Activated CD8-positive, alpha-beta memory T cell treated with anti-CD3 and anti-CD28 coated beads for 24 hours (primary cell): ENCODE data around the gene NRP1.

Experiments
- DNase-seq: peaks from one replicate; pipeline ENCODE4 v3.0.0-alpha.2; 2020

NRP1 gene

GRCh38 chr10:33201056-33201780 lies 133.2 kb downstream of the NRP1 start:
- no peak for DNase-seq

- no peak for DNase-seq
Measured at GRCh38 chr10:33199731-33200232, 134.7 kb downstream of the NRP1 start.

- DNase-seq = no peak
Measured at GRCh38 chr10:33198610-33199009, 135.9 kb downstream of the NRP1 start.

DNA sequence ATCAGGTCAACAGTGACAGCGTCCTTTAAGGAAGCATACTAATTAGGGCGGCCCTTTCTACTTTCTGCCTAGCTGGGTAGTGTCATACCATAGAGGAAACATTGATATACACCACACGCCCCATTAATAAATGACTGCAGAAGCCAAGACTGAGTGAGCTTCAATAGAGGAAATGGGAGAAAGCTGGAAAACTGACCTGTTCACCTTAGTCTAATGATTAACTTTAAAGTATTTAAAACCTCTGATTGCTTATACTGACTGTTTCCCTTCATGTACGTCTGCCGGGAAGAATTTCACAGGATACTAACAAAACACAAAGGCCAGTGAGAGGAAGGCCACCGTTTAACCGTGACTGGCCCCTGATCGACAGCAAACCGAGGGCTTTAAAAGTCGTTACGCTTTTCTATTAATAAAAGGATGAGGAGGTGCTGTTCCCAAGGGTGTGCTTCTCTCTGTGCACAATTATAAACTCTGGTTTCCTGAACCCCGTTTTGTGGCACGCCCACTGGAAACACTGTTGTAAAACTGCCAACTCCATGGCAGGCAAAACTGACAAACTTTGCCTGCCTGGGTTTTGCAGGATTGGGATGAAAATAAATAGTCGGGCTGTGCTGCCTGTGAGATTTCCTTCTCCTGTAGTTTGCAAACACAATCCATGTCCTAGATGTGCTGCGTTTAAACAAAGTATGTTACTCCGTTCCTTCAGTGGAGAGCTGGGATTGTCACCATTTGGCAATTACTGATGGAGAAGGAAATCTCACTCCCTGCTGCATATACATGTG lies 137.6 kb downstream of the NRP1 start:
- DNase-seq = no peak

DNA sequence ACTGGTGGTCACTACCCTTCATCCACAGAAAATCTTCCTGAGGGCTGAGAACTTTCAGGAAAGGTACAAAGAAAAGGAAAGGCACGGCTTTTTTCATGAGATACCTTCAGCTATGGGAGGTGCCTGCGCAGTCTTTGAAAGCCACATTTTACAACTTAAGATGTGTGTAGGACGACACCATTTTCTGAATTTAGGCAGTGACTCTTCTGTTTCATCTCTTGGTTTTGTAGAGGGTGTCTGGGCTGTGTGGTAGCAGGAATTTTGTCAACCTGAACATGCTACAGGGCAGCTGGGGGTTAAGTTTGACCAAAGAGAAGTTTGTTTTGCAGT lies 138.1 kb downstream of the NRP1 start:
- no peak for DNase-seq

- no peak for DNase-seq
Measured at GRCh38 chr10:33195608-33196376, 138.7 kb downstream of the NRP1 start.

- no peak for DNase-seq
Measured at GRCh38 chr10:33193701-33194521, 140.6 kb downstream of the NRP1 start.

GRCh38 chr10:33193057-33193700 lies 141.3 kb downstream of the NRP1 start:
- DNase-seq = peak; percentile 85

GRCh38 chr10:33192190-33192589 lies 142.3 kb downstream of the NRP1 start:
- no peak for DNase-seq

DNA sequence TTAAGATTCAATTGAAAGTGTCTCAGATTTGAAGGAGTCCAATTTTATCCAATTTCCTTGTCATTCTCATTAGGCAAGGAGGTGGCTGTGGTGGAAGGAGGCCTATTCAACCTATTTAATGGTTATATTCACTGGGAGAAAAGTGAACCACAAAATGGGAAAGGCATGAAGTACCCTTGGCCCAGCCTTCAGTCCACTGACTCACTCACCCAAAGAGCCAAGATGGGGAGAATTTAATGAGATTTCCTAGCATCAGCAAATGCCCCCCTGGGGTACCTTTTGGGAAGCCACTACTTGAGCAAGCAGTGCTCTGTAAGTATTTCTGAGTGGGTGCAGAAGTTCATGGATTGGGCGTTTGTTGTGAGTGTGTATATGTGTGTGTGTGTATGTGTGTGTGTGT lies 144.1 kb downstream of the NRP1 start:
- DNase-seq = no peak

GRCh38 chr10:33189808-33190207 lies 144.7 kb downstream of the NRP1 start:
- no peak for DNase-seq

- no peak for DNase-seq
Measured at GRCh38 chr10:33189363-33189762, 145.1 kb downstream of the NRP1 start.

DNA sequence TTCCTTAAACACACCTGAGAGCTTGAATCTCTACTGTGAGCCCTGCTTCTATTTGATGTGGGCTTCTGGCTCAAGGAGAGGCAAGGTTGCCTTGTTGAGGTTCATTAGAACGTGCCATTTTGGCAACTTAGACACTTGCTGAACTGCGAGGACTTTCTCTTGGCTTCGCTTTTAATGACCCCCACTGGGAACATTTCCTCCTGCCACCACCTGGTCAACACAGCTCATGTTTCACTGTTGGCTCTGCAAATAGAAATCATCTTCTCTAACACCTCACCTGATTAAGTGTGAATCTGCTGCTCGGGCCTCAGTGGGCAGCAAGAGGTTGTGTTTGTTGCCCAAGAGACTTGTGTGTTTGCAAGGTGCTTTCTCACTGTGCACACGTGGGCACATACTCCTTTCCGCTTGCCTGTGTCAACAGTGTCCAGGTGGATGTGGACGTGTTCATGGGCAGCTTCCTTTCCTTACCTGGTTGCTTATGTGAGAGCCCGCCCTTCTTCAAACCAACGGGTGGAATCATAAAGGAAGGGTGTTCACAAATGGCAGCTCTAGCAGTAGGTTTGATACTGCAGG lies 147.0 kb downstream of the NRP1 start:
- DNase-seq = no peak

GRCh38 chr10:33186150-33186549 lies 148.3 kb downstream of the NRP1 start:
- DNase-seq = no peak

DNA sequence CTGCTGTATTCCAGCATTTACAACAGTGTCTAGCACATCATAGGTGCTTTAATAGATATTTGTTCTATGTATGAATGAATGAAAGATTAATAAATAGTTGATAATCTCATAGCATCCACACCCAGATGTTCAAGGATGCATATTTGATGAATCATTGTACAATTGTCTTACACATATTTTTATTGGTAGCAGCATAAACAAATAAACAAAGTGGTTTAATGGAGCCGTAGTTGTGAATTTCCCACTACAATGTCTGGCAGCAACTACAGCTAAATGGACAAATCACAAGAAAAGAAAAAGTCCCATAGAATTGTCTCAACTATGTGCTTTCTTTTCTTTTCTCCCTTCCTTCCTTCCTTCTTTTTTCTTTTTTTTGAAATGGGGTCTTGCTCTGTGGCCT lies 150.8 kb downstream of the NRP1 start:
- no peak for DNase-seq

- no peak for DNase-seq
Measured at GRCh38 chr10:33180921-33181320, 153.5 kb downstream of the NRP1 start.

- DNase-seq = no peak
Measured at GRCh38 chr10:33180390-33180789, 154.1 kb downstream of the NRP1 start.

DNA sequence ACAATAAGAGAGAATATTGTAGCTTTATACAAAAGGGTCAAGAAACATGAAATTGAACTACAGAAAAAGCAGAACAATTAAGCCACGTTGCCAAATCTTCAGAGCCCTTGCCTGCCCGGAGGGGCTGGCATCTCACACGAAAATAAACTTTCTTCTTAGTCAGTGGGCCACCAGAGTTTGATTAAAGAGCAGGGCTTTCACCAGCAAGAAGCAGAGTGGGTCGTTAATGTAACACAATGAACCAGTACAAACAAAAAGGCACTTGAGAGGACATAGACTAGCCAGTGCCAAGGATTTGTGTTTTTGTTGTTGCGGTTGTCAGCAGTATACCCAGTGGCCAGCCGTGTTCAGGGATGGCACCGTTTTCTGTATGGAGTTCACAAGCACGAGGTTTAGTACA lies 155.4 kb downstream of the NRP1 start:
- DNase-seq = no peak

- no peak for DNase-seq
Measured at GRCh38 chr10:33178026-33178755, 156.3 kb downstream of the NRP1 start.

GRCh38 chr10:33176688-33177087 lies 157.8 kb downstream of the NRP1 start:
- no peak for DNase-seq
